NCI-H748 treated with DMSO at 0.1 percent for 48 hours (cell line): ENCODE results near the gene TEX51.

Source experiments
- DNase-seq: peaks from one replicate; lab custom pipeline; 2025; lab: John Stamatoyannopoulos, UW

Gene TEX51

DNA sequence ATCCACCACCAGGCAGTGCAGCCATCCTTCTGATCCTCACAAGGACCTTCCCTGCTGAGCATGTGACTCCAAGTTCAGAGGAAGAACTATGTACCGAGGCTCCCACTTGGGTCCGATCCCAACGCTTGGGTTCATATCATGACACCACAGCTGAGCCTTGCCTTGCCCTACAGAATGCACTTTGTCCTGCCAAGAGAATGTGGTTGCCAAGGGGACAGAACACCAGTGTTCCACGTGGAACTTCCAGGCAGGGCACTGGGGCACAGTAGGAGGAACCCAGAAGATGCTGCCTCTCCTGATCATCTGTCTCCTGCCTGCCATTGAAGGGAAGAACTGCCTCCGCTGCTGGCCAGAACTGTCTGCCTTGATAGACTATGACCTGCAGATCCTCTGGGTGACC, at the start of gene TEX51:
Gene TEX51, plus strand, starts transcription at position 255 of the 400 bp plus-strand sequence. Its CDS starts 29 bp downstream, at position 284.
- no peak for DNase-seq

DNA sequence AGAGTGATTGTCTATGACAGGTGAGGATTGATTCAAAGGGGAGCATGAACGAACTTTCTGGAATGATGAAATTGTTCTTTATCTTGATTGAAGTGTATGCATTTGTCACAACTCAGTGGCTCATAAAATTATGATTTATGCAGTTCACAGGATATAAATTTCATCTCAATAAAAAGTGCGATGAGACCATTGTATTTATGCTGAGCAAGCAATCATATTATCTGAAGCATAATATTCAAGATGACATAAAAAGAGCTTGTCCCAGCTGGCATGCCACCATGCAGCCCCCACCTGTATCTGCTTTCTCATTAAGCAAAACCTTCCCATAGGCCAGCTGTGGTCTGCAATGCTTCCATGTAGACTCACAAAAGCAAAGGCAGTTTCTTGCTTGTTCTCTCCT, 49.6 kb upstream of the TEX51 start:
- DNase-seq, result no peak

DNA sequence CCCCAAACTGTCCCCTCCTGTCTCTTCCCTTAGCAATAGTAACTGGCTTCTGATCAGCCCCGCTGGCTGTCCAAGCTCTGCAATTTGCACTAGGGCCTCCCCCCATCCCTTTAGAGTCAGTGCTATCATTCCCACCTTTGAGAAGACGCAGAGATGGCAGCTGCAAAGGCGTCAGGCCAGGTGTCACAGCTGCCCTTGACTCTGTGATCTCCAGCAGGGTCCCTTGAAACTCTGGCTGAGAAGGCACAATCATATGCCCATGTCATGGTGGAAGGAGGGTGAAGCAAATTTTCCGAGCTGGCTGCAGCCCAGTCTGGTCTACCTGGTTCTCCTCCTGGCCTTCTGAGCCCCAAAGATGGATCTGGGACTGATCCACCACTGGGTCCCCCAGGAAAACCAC, 49.2 kb upstream of the TEX51 start:
- DNase-seq, result no peak

DNA sequence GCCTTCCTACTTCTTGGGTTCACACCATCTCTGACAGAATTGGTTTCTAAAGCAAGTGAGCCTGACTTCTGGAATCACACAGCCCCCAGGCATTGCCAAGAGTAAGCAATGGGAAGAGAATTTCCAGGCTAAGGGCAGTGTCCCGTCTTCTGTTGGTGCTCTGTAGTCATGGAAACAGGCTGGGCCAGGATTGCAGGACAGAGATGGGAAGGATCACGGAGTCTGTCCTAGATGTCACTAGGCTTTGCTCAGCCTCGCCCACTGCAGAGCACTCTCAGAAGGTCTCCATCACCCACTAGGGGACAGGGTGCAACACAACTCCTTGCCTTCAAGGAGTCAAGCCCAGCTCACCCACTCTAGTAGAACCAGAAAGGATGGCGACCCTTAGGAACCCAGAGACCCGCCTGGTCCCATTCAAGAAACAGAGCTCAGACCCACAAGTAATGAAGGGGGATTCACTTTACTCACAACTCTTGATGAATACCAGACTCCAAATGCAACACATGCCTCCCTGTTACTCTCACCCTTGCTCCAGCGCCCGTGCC, 48.6 kb upstream of the TEX51 start:
- no peak for DNase-seq

DNA sequence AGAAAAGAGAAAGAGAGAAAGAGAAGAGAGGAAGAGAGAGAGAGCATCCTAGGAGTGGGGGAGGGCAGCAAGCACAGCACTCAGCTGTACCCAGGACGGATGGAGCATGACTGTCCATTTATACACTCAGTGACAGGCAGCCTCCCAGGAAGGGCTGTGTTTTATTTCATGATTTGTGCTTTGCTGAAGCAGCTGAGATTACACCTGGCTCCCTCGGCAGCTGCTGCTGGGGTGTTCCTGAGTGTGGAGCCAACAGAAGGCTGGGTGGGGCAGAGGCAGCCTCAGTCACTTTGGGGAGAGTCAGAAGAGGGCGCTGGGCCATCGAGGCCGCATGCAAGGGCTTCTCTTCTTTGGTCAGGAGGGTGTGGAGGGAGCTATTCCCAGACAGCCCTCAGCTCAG, 47.8 kb upstream of the TEX51 start:
- DNase-seq, result no peak

DNA sequence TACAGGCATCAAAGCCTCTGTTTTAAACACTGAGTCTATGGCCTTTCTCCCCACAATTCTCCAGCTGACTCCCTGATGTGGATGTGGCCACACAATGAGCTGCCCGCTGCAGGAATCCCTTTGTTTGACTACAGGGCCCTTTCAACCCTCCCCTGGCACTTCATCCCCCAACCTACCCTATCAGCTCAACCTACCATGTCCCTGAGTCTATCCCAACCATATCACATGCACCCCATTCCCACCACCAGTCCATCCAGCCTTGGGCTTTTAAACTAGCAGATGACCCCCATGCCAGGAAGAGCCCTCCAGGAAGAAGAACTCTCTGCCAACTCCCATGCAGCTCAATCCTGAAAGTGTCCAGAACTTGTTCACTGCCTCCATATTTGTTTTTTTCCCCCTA, 46.9 kb upstream of the TEX51 start:
- DNase-seq, result no peak

DNA sequence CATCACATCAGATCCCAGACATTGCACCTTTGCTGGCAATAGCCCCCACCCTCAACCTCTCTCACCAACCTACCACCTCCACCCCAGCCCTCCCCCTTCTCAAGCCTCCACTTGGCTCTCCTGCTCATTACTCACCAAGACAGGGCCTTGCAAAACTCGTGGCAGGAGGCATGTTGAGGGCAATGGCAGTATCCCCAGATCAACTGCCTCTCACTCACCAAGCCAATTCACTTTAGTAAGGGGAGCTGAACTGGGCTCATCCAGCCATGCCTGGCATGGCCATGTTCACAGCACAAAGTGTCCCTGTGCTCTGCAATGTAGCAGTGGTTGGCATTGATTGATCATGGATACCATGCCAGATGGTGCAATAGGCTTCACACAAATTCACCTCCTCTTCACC, 46.3 kb upstream of the TEX51 start:
- no peak for DNase-seq

DNA sequence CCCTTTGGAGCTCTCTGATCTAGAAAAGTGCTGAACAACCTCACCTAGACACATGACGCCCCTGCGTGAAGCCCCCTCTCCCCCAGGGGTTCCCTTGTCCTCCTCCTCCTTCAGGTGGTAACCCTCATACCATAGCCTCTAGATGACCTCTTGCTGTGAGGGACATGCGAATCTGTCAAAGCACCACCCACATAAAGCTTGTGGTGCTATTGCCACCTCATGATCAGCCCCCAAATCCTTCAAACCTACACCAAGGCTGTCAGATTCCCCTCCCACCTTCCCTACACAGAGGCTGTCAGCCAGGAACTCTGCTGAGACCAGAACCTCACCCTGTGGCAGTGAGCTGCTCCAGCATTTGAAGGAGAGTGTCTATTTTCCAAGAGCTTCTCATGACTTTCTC, 43.1 kb upstream of the TEX51 start:
- no peak for DNase-seq

DNA sequence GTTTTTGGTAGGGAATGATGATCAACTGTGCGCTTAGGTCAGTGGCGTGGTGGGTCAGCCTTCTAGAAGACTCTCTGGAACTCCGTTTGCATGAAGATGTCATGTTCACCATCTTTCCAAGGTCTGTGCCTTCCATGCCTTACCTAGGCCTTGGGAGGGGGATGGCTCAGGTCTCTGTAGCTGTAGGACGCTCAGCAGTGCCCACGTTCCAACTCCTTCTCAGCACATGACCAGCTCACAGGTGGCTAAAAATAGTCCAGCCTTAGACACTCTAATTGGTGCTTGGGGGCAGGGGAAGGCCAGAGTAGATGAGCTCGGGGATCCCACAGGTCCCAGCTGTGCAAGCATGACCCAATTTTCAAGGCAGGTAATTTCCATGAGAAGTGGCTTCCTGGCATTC, 42.3 kb upstream of the TEX51 start:
- no peak for DNase-seq

DNA sequence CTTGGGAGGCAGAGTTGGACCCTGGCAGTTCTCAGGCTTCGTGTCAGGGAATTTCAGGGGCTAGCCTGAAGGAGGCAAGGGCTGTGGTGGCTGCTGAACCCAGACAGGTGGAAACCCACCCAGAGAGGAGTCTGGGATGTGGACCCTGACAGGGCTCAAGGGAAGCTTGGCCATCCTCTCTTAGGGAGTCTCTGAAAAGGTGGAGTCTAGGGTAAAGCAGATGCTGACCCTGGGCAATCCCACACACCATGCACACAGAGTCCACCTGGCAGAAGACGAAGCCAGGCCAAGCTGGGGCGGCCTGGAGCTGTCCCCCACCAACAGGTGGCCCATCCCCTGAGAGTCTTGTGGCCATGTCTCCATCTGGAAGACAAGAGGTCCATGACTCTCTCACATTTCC, 41.2 kb upstream of the TEX51 start:
- DNase-seq, result no peak

DNA sequence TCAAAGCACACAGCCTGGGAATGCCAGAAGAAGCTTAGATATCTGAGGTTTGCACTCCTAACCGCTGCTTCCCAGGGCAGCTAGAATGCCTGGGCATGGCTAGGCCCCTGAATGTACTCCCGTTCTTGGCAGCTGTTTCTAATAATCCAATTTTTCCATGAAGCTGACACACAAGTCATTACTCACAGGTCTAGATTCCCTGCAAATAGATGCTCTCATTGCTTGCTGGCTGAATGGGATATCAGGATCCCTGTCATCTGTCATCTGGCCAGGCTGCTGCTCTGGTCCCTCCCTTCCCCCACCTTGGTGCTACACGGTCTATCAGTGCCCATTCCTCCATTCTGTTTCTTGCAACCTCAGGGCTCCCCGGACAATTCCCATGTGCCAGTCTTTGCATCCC, 40.7 kb upstream of the TEX51 start:
- DNase-seq, result no peak

DNA sequence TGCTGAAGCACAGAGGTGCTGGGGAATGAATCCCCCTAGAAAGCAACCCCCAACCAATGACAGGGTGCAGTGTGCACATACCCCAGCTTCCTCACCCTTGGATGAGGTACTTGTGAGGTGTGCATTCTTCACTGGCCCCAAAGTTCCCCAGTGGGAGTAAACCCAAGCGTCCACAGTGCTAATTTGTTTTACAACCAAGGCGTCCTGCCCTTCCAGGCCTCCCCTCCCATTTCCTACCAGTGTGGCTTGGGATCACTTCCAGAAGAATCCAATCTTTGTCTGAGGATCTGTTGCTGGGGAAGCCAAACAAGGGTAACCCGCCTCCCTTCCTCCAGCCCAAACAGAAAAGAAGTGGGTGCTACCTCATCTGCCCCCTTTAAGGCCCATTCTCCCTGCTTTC, 40.3 kb upstream of the TEX51 start:
- no peak for DNase-seq

DNA sequence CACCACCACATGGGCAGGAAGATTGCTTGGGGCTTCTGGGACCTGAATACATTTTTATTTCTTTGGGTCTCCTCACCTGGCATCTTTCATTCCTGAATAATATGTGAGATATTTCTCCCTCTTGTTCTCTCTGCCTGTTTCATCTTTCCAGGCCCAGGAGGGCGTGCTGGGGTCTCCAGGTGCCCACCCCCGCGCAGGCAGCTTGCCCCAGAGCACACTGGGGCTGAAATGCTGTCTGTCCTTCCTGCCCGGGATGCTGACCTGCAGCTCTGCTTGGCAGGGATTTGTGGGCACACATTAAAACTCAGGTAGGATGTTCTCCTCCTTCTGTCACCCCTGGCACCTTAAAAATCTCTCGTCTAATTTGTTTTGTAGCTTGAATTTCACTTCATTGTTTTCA, 39.7 kb upstream of the TEX51 start:
- DNase-seq, result no peak

DNA sequence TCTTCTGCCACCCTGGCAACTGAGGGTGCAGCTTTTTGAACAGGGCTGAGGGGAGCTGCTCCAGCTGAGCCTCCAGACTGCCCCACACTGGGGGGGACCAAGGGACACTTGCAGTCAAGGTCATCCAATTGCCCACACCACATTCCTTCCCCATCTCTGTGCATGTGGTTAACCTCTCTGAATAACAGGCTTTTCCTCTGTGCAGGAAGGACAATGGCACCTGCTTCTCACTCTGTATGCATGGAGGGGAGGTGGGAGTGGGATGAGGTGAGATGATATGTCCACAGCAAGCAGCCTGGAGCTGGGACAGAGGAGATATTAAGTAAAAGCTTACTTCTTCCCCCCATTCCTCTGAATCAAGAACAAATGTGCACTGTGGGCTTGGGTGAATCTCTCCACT, 39.1 kb upstream of the TEX51 start:
- DNase-seq, result no peak

DNA sequence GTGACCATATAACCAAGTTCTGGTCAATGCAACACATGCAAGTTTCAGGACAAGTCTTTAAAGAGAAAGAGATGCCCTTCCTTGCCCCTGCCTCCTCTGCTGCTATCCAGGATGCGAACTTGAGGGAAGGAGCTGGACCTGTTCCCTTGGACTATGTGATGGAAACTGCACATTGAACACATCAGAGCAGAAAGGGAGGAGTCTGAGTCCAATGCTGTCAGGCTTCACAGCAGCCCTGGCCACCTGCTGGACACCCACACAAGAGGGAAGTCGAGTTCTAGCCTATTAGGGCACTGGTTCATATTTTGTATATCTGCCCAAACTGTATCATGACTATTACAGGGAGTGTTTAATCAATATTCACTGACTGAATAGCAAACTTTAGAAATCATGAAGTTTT, 38.3 kb upstream of the TEX51 start:
- no peak for DNase-seq

DNA sequence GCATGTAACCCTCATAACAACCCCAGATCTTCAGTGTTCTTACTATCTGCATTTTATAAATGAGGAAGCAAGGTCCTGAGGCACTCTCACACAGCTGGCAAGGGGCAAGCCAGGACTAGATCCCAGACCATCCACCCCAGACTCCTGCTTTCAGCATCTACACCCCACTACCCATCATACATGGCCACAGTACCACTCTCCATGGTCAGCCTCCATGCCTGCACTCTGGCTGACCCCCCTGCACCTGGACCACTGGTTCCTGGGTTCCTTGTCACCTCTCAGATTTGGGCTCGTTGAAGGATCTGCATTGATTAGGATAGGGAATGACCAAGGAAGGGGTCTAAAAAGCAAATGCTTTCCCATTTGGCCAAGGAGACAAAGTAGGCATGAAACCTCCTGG, 36.0 kb upstream of the TEX51 start:
- DNase-seq, result no peak

DNA sequence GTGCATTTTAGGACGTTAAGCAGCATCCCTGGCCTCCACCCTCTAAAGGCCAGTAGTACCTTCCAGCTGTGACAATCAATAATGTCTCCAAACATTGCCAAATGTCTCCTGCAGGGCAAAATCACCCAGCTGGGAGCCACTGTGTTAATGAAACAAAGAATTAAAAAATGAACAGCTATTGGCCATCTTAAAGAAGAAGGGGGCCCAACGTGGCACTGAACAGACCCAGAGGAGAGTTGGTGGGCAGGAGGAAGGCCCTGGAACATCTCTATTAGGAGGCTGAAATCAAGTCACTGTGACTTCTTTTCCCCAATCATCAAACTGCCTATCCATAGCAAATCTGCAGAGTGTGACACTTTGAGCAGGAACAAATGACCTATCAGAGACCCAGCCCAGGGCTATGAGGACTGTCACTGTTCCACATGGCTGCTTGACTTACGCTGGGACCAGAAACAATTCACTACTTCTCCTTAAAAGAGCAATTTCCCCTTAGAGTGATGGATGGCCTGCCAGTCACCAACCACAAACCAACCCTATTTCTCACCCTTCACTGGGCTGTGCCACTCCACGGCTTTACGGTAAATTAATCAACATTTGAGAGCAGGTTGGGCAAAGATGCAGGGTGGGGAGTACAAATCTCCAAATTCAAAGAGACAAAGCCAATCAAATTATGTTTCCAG, 35.2 kb upstream of the TEX51 start:
- no peak for DNase-seq

DNA sequence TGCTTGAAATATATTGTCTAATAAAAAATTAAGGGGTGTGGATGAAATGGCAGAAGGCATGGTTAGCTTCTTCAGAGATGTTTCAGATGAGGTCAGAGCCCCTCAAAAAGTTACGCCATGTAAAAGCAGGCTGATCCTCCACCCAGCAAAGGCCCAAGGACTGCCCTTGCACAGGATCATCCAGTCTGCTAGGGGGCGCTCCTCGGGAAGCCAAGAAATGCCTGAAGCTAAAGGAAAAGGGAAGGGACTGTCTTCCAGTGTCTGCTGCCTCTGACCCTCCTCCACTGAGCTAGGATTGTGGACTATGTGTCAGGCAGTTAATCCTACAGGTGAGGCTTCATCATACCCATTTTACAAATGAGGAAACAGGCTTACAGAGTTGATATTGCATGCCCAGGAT, 33.8 kb upstream of the TEX51 start:
- DNase-seq, result no peak

DNA sequence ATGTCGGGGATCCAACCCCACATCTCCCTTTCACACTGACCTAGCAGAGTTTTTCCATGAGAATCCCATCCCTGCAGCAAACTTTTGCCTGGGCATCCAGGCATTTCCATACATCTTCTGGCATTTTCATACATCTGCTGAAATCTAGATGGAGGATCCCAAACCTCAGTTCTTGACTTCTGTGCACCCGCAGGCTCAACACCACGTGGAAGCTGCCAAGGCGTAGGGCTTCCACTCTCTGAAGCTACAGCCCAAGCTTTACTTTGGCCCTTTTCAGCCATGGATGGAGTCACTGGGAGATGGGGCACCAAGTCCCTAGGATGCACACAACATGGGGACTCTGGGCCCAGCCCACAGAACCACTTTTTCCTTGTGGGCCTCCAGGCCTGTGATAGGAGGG, 32.2 kb upstream of the TEX51 start:
- no peak for DNase-seq

DNA sequence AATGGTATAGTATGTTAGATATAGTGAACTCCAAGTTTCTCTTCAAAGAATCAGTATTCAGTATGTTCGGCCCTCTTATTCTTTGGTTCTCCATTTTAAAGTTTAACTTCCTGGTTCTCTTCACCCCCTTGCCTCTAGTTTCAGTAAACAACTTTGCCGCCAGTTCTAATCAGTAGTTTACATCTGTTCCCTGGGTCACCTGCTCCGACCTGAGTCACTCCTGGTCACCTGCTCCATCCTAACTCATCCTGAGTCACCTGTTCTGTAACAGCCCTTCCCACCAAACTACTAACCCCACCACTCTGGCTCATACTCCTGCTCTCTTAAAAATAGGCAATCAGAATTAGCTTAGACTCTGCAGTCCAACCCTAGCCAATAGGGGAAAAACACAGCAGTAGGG, 23.7 kb upstream of the TEX51 start:
- no peak for DNase-seq

DNA sequence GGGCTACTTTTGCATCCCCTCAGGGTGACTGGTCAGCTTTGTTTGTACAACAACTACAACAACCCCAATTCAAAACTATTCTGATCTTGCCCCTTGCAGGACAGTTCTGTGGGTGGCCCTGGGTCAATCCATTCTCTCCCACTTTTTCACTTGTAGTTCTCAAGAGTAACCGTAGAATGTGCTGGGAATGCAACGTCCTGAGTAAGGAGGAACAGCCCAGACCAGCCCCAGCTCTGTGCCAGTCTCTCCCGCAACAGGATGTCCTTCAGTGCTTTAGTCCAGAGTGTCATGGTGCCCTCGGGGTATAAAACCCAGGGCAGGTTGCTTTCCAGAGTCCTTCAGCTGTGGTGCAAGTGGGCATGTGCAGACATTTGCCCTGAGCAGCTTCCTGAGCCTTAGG, 22.1 kb upstream of the TEX51 start:
- no peak for DNase-seq

DNA sequence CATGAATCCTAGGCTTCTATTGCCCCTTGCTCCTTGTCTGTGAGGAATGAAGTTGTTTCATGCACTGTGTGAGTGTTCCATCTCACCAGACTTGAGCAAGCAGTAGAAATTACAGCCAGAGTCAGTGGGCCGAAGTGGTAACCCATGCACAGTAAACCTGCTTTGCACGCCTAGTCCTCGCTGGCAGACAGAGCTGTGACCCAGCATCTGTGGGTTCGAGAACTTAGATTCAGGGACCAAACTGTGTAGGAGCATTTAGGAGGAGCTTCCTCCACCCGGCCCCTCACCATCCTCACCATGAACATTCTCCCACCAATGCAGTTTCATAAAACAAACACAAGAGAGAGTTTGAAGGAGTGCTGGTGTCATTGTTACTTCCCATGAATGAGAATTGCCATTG, 21.6 kb upstream of the TEX51 start:
- DNase-seq, result no peak

DNA sequence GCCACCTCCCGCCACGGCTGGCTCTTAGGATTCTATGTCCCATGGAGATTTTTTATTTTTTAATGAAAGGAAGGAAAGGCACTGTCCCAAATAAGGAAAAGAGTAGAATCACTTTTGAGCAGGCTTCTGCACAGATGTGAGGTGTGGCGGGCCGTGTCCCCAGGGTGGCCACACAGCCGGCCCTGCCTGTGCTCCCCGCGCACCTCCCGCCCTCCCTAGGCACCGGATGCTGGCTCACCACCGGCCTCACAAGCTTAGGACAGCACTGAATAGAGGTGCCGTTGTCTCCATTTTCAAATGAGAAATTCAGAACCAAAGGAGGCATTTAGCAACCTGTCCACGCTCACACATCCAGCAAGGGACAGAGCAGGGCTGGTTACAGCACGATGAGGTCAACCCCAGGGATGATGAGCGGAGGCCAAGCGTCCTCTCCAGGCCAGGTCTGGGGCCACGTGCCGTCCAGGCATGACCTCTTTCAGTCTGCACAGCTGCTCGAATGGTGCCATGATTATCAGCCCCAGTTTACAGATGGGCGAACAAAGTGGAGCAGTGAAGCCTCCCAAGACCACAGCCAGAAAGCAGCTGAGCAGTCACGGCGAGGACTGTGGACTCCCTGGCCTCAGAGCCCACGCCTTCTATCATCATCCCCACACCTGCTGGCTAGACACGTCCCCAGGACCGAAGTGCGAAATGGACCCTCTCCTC, 20.7 kb upstream of the TEX51 start:
- DNase-seq, result no peak

DNA sequence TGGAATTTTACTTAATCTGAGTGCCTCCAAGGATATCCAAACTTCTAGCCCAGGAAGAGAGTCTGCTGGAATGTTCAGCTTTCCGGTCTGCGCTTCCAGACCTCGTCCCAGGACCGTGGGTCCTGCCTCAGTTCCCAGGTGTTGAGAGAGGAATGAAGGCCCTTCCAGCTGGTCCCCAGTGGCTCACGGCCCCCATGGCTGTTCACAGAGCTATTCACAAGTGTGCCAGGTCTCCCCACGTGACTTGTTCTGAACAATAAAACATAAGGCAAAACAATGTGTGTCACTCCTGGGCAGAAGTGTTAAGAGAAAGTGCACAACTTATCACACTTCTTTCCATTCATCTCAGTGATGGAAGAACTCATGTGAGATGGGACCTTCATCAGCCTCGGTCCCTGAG, 20.1 kb upstream of the TEX51 start:
- no peak for DNase-seq
